A673 (cell line): ENCODE results near the gene SPDYE5. TPM values are rescaled to one million over a fixed set of nuclear protein-coding genes. Genes with fewer than 3 reads are reported as not detected.
"Not testable (repeated sequence)": the region's sequence is repeated elsewhere in the genome, so short reads cannot be mapped to it uniquely, and the experiment has no call there.

ENCODE experiments used
- Bru-seq: library from RNA; stranded (reverse); fragments of 400-500 nt; gene quantifications from one replicate; lab custom pipeline; 2021; lab: Mats Ljungman, UMichigan
- BruChase-seq, 2 experiments: library from RNA; stranded (reverse); fragments of 400-500 nt; gene quantifications; one replicate each; lab custom pipeline; 2021; lab: Mats Ljungman, UMichigan
- BruUV-seq: library from RNA; stranded (reverse); fragments of 400-500 nt; replicated peaks from 2 replicates; lab custom pipeline; 2021; lab: Mats Ljungman, UMichigan
- CTCF ChIA-PET: fragments of 300-600 bp; sonication (Branson Sonifier 250); formaldehyde crosslinking; loops from one replicate; lab custom pipeline; 2022; ENCODE audit warnings: antibody characterized with exemption; lab: Charles Lee
- POLR2A ChIA-PET: fragments of 300-600 bp; sonication (Branson Sonifier 250); formaldehyde crosslinking; loops from one replicate; lab custom pipeline; 2022; ENCODE audit warnings: antibody characterized with exemption; ENCODE audit not compliant: low non-redundant PET; lab: Charles Lee
- DNase-seq: peaks from one replicate; pipeline ENCODE4 v3.0.0-alpha.2; 2015; ENCODE audit warnings: low spot score
- H3K27ac ChIP-seq: fragments of 200-600 bp; sonication (generic); 2 replicates; pipeline ENCODE4 v1.5.1; 2016; ENCODE audit warnings: mixed run types, low read depth, mild to moderate bottlenecking, mixed read lengths, antibody characterized with exemption, low read length; ENCODE audit not compliant: poor library complexity, severe bottlenecking
- H3K27me3 ChIP-seq: fragments of 200-600 bp; sonication (generic); replicated peaks from 2 replicates; pipeline ENCODE4 v1.6.1; 2017; ENCODE audit warnings: mixed run types, low read depth, mild to moderate bottlenecking, mixed read lengths, antibody characterized with exemption, low read length; ENCODE audit not compliant: insufficient read depth, poor library complexity
- H3K36me3 ChIP-seq: fragments of 200-600 bp; sonication (generic); 2 replicates; pipeline ENCODE4 v1.6.1; 2016; ENCODE audit warnings: mixed run types, mild to moderate bottlenecking, mixed read lengths, antibody characterized with exemption, low read length; ENCODE audit not compliant: insufficient read depth, poor library complexity, severe bottlenecking
- H3K4me1 ChIP-seq: fragments of 200-600 bp; sonication (generic); 2 replicates; pipeline ENCODE4 v1.6.1; 2017; ENCODE audit warnings: mixed run types, mild to moderate bottlenecking, mixed read lengths, antibody characterized with exemption, low read length; ENCODE audit not compliant: insufficient read depth, poor library complexity, severe bottlenecking
- H3K4me3 ChIP-seq: fragments of 200-600 bp; sonication (generic); 2 replicates; pipeline ENCODE4 v1.5.1; 2016; ENCODE audit warnings: low read depth, mixed run types, mild to moderate bottlenecking, mixed read lengths, low read length; ENCODE audit not compliant: poor library complexity, severe bottlenecking
- H3K9me3 ChIP-seq: fragments of 200-600 bp; sonication (generic); 2 replicates; pipeline ENCODE4 v1.6.1; 2016; ENCODE audit warnings: mixed run types, low read depth, mild to moderate bottlenecking, mixed read lengths, antibody characterized with exemption, low read length; ENCODE audit not compliant: poor library complexity, severe bottlenecking
- CTCF ChIP-seq: fragments of 300-800, 200-600 bp; sonication (generic); conservative IDR thresholded peaks from 2 replicates; pipeline ENCODE4 v1.5.1; 2017; ENCODE audit warnings: low read depth, mild to moderate bottlenecking, antibody characterized with exemption, low read length, moderate library complexity, mixed read lengths
- intact Hi-C: fragments of 100-400 bp; cut with micrococcal nuclease; formaldehyde crosslinking; loops from one replicate; pipeline ENCODE4 v1.10.0; 2022; ENCODE audit not compliant: unreplicated experiment
- long read RNA-seq: library from polyadenylated mRNA; stranded (forward); transcript quantifications from one replicate; pipeline ENCODE4 v2.0.0, GENCODE V29; 2022
- total RNA-seq: library from RNA; stranded (reverse); gene quantifications from 2 replicates; pipeline ENCODE4 v1.2.3, GENCODE V29; 2021

The SPDYE5 gene, protein sequence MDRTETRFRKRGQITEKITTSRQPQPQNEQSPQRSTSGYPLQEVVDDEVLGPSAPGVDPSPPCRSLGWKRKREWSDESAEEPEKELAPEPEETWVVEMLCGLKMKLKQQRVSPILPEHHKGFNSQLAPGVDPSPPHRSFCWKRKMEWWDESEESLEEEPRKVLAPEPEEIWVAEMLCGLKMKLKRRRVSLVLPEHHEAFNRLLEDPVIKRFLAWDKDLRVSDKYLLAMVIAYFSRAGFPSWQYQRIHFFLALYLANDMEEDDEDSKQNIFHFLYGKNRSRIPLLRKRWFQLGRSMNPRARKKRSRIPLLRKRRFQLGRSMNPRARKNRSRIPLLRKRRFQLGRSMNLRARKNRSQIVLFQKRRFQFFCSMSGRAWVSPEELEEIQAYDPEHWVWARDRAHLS
- total RNA-seq: not detected in 2 replicates
- not detected for Bru-seq, nascent RNA
- percentile 7 among the genes with signal in this experiment for BruChase-seq, experiment 1, labeled RNA remaining after a 2-hour chase
- percentile 7 among the genes with signal in this experiment for BruChase-seq, experiment 2, labeled RNA remaining after a 6-hour chase
- long read RNA-seq, partial matches to known transcripts: 2 of 28 reads
- long read RNA-seq, other reads (novel, unspliced or antisense): 26 of 28 reads

DNA sequence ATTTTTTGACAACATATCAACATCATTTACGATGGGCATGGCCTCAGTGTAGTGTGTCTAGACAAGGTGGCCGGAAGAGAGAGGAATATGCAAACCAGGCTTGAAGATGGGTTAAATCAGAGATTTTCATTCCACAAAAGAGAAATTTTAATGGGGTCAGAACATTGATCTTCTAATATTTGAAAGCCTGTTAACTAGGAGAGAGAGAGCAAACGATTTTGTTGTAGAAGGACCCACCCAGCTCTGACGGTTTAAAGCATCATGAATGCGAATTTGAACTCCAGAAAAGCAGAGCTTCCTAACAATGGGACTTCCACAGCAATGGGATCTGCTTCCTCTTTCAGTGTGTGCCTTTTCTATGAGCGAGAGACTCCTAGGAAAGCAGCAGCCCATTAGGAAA, at the start of gene SPDYE5:
Gene SPDYE5 (plus strand): TSS at position 301 of the 400 bp plus-strand sequence. CDS start 1,728 bp downstream, outside the sequence.
- H3K27me3 ChIP-seq, BruUV-seq, H3K36me3 ChIP-seq, DNase-seq, H3K4me1 ChIP-seq, H3K9me3 ChIP-seq, H3K4me3 ChIP-seq, intact Hi-C loops, H3K27ac ChIP-seq, CTCF ChIA-PET, POLR2A ChIA-PET: not testable (repeated sequence)

DNA sequence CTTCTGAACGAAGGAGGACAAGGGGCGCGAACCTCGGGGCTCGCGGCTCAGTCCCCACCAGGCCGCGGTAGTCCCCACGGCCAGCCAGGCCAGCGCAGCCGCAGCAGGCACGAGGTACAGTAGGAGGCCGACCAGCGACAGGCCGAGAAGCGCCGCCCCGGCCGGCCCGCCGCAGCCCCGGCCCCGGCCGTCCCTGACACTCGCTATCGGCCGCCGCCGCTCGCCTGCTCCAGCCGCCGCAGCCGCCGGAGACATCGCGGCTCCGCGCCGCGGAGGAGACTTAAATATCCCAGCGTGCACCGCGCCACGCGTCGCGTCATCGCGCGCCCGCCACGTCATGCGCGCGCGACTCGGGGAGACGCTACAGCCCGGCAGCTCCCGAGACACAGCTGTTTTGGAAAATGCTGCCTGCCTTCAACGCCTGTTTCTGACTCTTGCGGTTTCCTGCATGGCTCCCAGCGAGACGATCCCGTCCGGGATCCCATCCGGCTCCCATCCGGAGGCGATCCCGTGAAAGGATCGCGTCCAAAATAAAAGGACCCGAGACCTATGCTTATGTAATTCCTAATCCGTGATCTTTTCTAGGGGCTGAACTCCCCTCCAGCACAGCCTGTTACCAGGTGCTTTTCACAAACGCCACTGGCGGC, 49.5 kb upstream of the SPDYE5 start:
- H3K4me1 ChIP-seq: not testable (repeated sequence)
- peak overlapping the region; percentile 42 for H3K27ac ChIP-seq

GRCh38 chr7:75449946-75450345, 42.2 kb upstream of the SPDYE5 start:
- H3K27me3 ChIP-seq, H3K36me3 ChIP-seq, POLR2A ChIA-PET, intact Hi-C loops, H3K4me1 ChIP-seq, H3K27ac ChIP-seq, H3K4me3 ChIP-seq, BruUV-seq, CTCF ChIA-PET, H3K9me3 ChIP-seq, DNase-seq: not testable (repeated sequence)

More for the DNA sequence above, 49.5 kb upstream of the SPDYE5 start:
- POLR2A ChIA-PET, BruUV-seq, H3K27me3 ChIP-seq, intact Hi-C loops, H3K9me3 ChIP-seq, CTCF ChIA-PET: not testable (repeated sequence)
- peak; percentile 7 for DNase-seq
- H3K36me3 ChIP-seq: peaks cover 26% of the 10 kb centered on the region
- H3K4me3 ChIP-seq: peak overlapping the region; percentile 49

- peak; percentile 48 for TF ChIP-seq CTCF
- H3K36me3 ChIP-seq, H3K4me3 ChIP-seq, CTCF ChIA-PET, intact Hi-C loops, POLR2A ChIA-PET, BruUV-seq, H3K27me3 ChIP-seq, H3K27ac ChIP-seq, H3K9me3 ChIP-seq, DNase-seq, H3K4me1 ChIP-seq: not testable (repeated sequence)
These were observed 39.6 kb upstream of the SPDYE5 start for GRCh38 chr7:75452494-75452955.

GRCh38 chr7:75456403-75456802, 35.7 kb upstream of the SPDYE5 start:
- H3K27ac ChIP-seq, DNase-seq, H3K4me3 ChIP-seq, H3K27me3 ChIP-seq, POLR2A ChIA-PET, H3K4me1 ChIP-seq, H3K36me3 ChIP-seq, H3K9me3 ChIP-seq, CTCF ChIA-PET, BruUV-seq, intact Hi-C loops: not testable (repeated sequence)

DNA sequence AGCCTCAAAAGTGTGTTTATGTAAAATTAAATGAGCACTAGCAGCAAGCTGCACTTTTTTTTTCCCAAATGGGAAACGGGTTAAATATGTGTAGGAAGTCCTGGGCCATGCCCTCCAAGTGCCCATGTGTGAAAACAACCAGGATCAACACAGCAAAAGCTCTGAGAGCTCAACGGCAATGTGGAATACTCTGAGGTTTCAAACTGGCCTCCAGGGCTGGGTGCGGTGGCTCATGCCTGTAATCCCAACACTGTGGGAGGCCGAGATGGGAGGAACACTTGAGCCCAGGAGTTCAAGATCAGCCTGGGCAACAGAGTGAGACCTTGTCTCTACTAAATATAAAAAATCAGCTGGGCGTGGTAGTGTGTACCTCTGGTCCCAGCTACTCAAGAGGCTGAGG, 34.1 kb upstream of the SPDYE5 start:
- CTCF ChIA-PET, intact Hi-C loops, H3K4me1 ChIP-seq, H3K36me3 ChIP-seq, BruUV-seq, H3K4me3 ChIP-seq, H3K9me3 ChIP-seq, POLR2A ChIA-PET, H3K27ac ChIP-seq, H3K27me3 ChIP-seq, DNase-seq: not testable (repeated sequence)
